K562 (cell line): ENCODE measurements around the gene WLS. TPM values are rescaled to one million over a fixed set of nuclear protein-coding genes. Genes with fewer than 3 reads are reported as not detected.

Experiments used
- ATAC-seq: fragments of 200-7000 bp; cut with Tn5 transposase; 3 replicates; pipeline ENCODE4 v1.9.1; 2020; ENCODE audit warnings: moderate library complexity
- BruUV-seq: library from RNA; stranded (reverse); fragments of 400-500 nt; replicated peaks from 2 replicates; lab custom pipeline; 2021; lab: Mats Ljungman, UMichigan
- CTCF ChIA-PET: fragments of 300-600 bp; formaldehyde crosslinking; extraction: SDS; loops from one replicate; lab custom pipeline; 2021; ENCODE audit warnings: low intra/inter-chr PET ratio; lab: Yijun Ruan, JAX
- POLR2A ChIA-PET: fragments of 300-600, 350-650 bp; sonication (Branson Sonifier 250); formaldehyde crosslinking; extraction: SDS; loops from one replicate; lab custom pipeline; 2021; ENCODE audit warnings: antibody characterized with exemption, inconsistent platforms; lab: Yijun Ruan, JAX
- DNase-seq, 4 experiments: peaks; one replicate each; pipeline versions ENCODE4 v3.0.0 to v3.0.0-alpha.2; 2011 to 2018; ENCODE audit warnings: low spot score in 3 of 4, mixed read lengths in 3 of 4; ENCODE audit errors: extremely low read depth in 1 of 4
- FAIRE-seq: peaks from 2 replicates; lab custom pipeline; 2011; peaks lifted over from hg19 to GRCh38; lab: Jason Lieb, UNC
- H2AFZ ChIP-seq: 2 replicates; pipeline ENCODE4 v1.6.0; 2011; ENCODE audit warnings: low read depth, low read length, control low read depth, inconsistent platforms
- H3K27ac ChIP-seq: fragments of 200-600 bp; 3 replicates; pipeline ENCODE4 v1.8.0; 2011; ENCODE audit warnings: low read depth, mild to moderate bottlenecking, control low read depth, inconsistent platforms, low read length, moderate library complexity, mixed read lengths; ENCODE audit errors: extremely low read depth
- H3K27me3 ChIP-seq, 2 experiments: fragments of 300-600 bp in 1 of 2; 2 replicates in 1 of 2; 3 replicates in 1 of 2; pipeline versions ENCODE4 v1.6.0 to v1.8.0; 2011; ENCODE audit warnings: inconsistent platforms in 2 of 2, low read length in 2 of 2, mild to moderate bottlenecking in 1 of 2, mixed read lengths in 1 of 2, moderate library complexity in 1 of 2; ENCODE audit not compliant: control insufficient read depth in 2 of 2, insufficient read depth in 2 of 2
- H3K36me3 ChIP-seq: fragments of 300-600 bp; 3 replicates; pipeline ENCODE4 v1.8.0; 2011; ENCODE audit warnings: mild to moderate bottlenecking, low read length, inconsistent platforms; ENCODE audit not compliant: control insufficient read depth, insufficient read depth
- H3K4me1 ChIP-seq, 2 experiments: fragments of 200-600 bp in 1 of 2; replicated peaks in 1 of 2; 2 replicates in 1 of 2; 3 replicates in 1 of 2; pipeline versions ENCODE4 v1.5.1 to v1.8.0; 2011; ENCODE audit warnings: inconsistent platforms in 2 of 2, low read length in 2 of 2, mild to moderate bottlenecking in 1 of 2, mixed read lengths in 1 of 2, moderate library complexity in 1 of 2; ENCODE audit not compliant: control insufficient read depth in 2 of 2, insufficient read depth in 2 of 2
- H3K4me2 ChIP-seq: 2 replicates; pipeline ENCODE4 v1.6.1; 2011; ENCODE audit warnings: low read length, control low read depth, inconsistent platforms, mixed read lengths; ENCODE audit not compliant: insufficient read depth
- H3K4me3 ChIP-seq: fragments of 200-600 bp; sonication (generic), shearing (Covaris generic); 2 replicates; pipeline ENCODE4 v1.5.1; 2016; ENCODE audit warnings: control low read depth, inconsistent platforms
- H3K79me2 ChIP-seq: fragments of 200-600 bp; 3 replicates; pipeline ENCODE4 v1.8.0; 2011; ENCODE audit warnings: low read length, inconsistent platforms; ENCODE audit not compliant: control insufficient read depth, insufficient read depth
- H3K9ac ChIP-seq, 2 experiments: 2 replicates each; pipeline versions ENCODE4 v1.6.0 to v1.6.1; 2011; ENCODE audit warnings: low read depth in 2 of 2, low read length in 2 of 2, control low read depth in 1 of 2, inconsistent platforms in 1 of 2, mild to moderate bottlenecking in 1 of 2, mixed read lengths in 1 of 2; ENCODE audit not compliant: insufficient read depth in 1 of 2
- H3K9me1 ChIP-seq: one replicate; pipeline ENCODE4 v1.6.0; 2011; ENCODE audit warnings: inconsistent platforms, mild to moderate bottlenecking, low read length, moderate library complexity; ENCODE audit not compliant: control insufficient read depth, insufficient read depth
- H3K9me3 ChIP-seq: replicated peaks from 2 replicates; pipeline ENCODE4 v1.5.1; 2011; ENCODE audit warnings: low read depth, low read length, inconsistent platforms; ENCODE audit not compliant: control insufficient read depth, insufficient read depth
- H4K20me1 ChIP-seq: replicated peaks from 2 replicates; pipeline ENCODE4 v1.6.1; 2011; ENCODE audit warnings: low read length, inconsistent platforms, mixed read lengths; ENCODE audit not compliant: control insufficient read depth, insufficient read depth
- COPS2 ChIP-seq: fragments of 450-650 bp; conservative IDR thresholded peaks from 2 replicates; pipeline ENCODE4 v1.6.1; 2016; ENCODE audit warnings: mild to moderate bottlenecking, moderate library complexity
- FOXA3 ChIP-seq, 2 experiments: fragments of 450-650 bp in 1 of 2; sonication (generic) in 1 of 2; formaldehyde crosslinking; IDR thresholded peaks in 1 of 2; conservative IDR thresholded peaks in 1 of 2; 2 replicates each; pipeline versions ENCODE4 v1.4.0 to v1.8.0; 2020 to 2022; ENCODE audit warnings: mild to moderate bottlenecking in 2 of 2, missing genetic modification reagents in 1 of 2
- GABPB1 ChIP-seq: sonication (generic); formaldehyde crosslinking; IDR thresholded peaks from 2 replicates; pipeline ENCODE4 v1.8.0; 2022; ENCODE audit warnings: mild to moderate bottlenecking, missing genetic modification reagents
- HNRNPH1 ChIP-seq: fragments of 200-400 bp; formaldehyde crosslinking; optimal IDR thresholded peaks from 2 replicates; pipeline ENCODE3; 2017; ENCODE audit warnings: low read depth, mild to moderate bottlenecking, low read length, moderate library complexity
- IRF2 ChIP-seq: sonication (generic); formaldehyde crosslinking; IDR thresholded peaks from 2 replicates; pipeline ENCODE4 v1.8.1; 2022; ENCODE audit warnings: mild to moderate bottlenecking, missing genetic modification reagents
- MYNN ChIP-seq, 2 experiments: sonication (generic); formaldehyde crosslinking in 1 of 2; IDR thresholded peaks; 2 replicates each; pipeline versions ENCODE4 v1.5.0 to v1.6.1; 2016 to 2020; ENCODE audit warnings: antibody characterized with exemption in 1 of 2, missing genetic modification reagents in 1 of 2
- NELFE ChIP-seq: IDR thresholded peaks from 2 replicates; pipeline ENCODE4 v1.6.1; 2011; ENCODE audit warnings: mild to moderate bottlenecking; ENCODE audit not compliant: insufficient read depth, insufficient read length
- PCBP2 ChIP-seq: fragments of 200-400 bp; formaldehyde crosslinking; IDR thresholded peaks from 2 replicates; pipeline ENCODE4 v1.6.1; 2018; ENCODE audit warnings: low read length, low read depth, mild to moderate bottlenecking, moderate library complexity; ENCODE audit not compliant: poor library complexity, severe bottlenecking
- POLR3G ChIP-seq: IDR thresholded peaks from 2 replicates; pipeline ENCODE4 v1.6.1; 2011; ENCODE audit not compliant: insufficient read length, insufficient replicate concordance; ENCODE audit errors: extremely low read depth
- PRDM10 ChIP-seq: fragments of 450-650 bp; IDR thresholded peaks from 2 replicates; pipeline ENCODE4 v1.6.1; 2018; ENCODE audit not compliant: partially characterized antibody
- PTBP1 ChIP-seq: fragments of 200-400 bp; formaldehyde crosslinking; IDR thresholded peaks from 2 replicates; pipeline ENCODE4 v1.6.1; 2017; ENCODE audit warnings: low read depth, low read length
- SP2 ChIP-seq: IDR thresholded peaks from 2 replicates; pipeline ENCODE4 v1.6.1; 2011; ENCODE audit warnings: mild to moderate bottlenecking, low read depth, low read length, moderate library complexity; ENCODE audit not compliant: poor library complexity, severe bottlenecking; ENCODE audit errors: extremely low read depth
- XRCC4 ChIP-seq: IDR thresholded peaks from one replicate; pipeline ENCODE4 v1.6.1; 2011; ENCODE audit not compliant: insufficient read depth, insufficient read length; ENCODE audit errors: extremely low read depth
- ZBTB8A ChIP-seq: fragments of 450-650 bp; IDR thresholded peaks from 2 replicates; pipeline ENCODE4 v1.6.1; 2018; ENCODE audit warnings: mild to moderate bottlenecking, moderate library complexity; ENCODE audit not compliant: partially characterized antibody
- ZNF23 ChIP-seq: fragments of 250-450 bp; sonication (Bioruptor Pico); IDR thresholded peaks from 2 replicates; pipeline ENCODE4 v1.4.0; 2020; ENCODE audit warnings: mild to moderate bottlenecking
- WGBS: fragments of 100-300 bp; shearing (Covaris generic); methylation state at CpG from one replicate; pipeline ENCODE4 v1.1.6; 2016; ENCODE audit warnings: low coverage, mixed read lengths; ENCODE audit not compliant: insufficient coverage; ENCODE audit errors: missing lambda C conversion rate; 5-methylcytosine and 5-hydroxymethylcytosine counted together
- in situ Hi-C: fragments of 300-500 bp; cut with MboI; formaldehyde crosslinking; loops from 4 replicates; pipeline ENCODE4 v1.15.0; 2018; ENCODE audit warnings: inconsistent platforms, mixed read lengths
- intact Hi-C: fragments of 100-400 bp; cut with micrococcal nuclease; formaldehyde crosslinking; loops from 2 replicates; pipeline ENCODE4 v1.14.2; 2022
- polyA plus RNA-seq, 8 experiments: library from polyadenylated mRNA; depleted of rRNA in 4 of 8; stranded (reverse) in 5 of 8; unstranded in 3 of 8; fragments of >200 nt; fragmentation: Nextera tagmentation in 2 of 8; fragmentation: Illumina TruSeq in 1 of 8; extraction: Ambion mirVana in 2 of 8; extraction: Trizol in 1 of 8; gene quantifications; 2 replicates each; pipeline versions ENCODE4 v1.2.1 to v1.2.3, GENCODE V29; 2011 to 2014; ENCODE audit warnings: inconsistent platforms in 1 of 8, missing spikeins in 1 of 8
- total RNA-seq, 7 experiments: library from RNA; depleted of rRNA in 6 of 7; stranded (reverse); fragments of >200 nt in 6 of 7; fragmentation: Illumina TruSeq in 2 of 7; extraction: Trizol in 2 of 7; gene quantifications; 2 replicates each; pipeline versions ENCODE4 v1.2.1 to v1.2.3, GENCODE V29; 2011 to 2021; ENCODE audit warnings: low replicate concordance in 1 of 7

The WLS gene
- total and polyA plus RNA-seq, 9 of the 15 experiments (the other 6 are each of a cell fraction or from before 2014, with no cell fraction given), result 0.47 TPM; not detected in 8

DNA sequence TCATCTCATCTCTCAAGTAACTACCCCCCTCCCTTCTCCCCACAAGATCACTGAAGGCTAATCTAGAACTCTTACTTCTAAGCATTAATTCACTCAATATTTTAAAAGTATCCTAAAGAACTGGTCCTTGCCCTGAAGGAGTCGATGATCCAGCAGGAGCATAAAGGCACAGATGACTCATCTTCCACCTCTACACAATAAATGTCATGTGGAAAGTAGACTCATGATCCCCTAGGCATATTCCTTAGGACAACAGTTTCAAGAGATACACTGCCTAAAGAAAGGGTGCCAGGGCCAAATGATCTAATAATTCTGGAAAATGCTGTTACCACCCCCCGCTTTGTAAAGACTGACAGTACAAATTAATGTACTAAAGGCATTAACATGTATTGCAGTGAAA is 96.1 kb downstream of the WLS start:
- no peak for FAIRE-seq
- POLR2A ChIA-PET, result no interaction called here
- H3K9me1 ChIP-seq, result no peaks in the 10 kb centered on the region

GRCh38 chr1:68132426-68133130 is 99.7 kb downstream of the WLS start:
- DNase-seq, result no peak
- no peak for ATAC-seq
- BruUV-seq, result no TSS peak
- no peaks in the 10 kb centered on the region for H3K36me3 ChIP-seq
- H3K4me2 ChIP-seq, result no peak overlapping the region
- no peak overlapping the region for H2AFZ ChIP-seq
- H3K9me3 ChIP-seq, result no peaks in the 10 kb centered on the region
- in situ Hi-C loops (no loop called here), intact Hi-C loops (no loop called here)
- FAIRE-seq, result no peak
- CTCF ChIA-PET, result no interaction called here
- H3K27me3 ChIP-seq, result peaks cover 0 to 16% of the 10 kb centered on the region in 2 experiments; a peak in 2 of 5 replicates
- no peak overlapping the region for H3K9ac ChIP-seq
- no peaks in the 10 kb centered on the region for H3K79me2 ChIP-seq
- H3K9me1 ChIP-seq, result no peaks in the 10 kb centered on the region
- no peak overlapping the region for H3K4me3 ChIP-seq
- POLR2A ChIA-PET, result interaction anchor here (1.5 kb wide), 1 partner anchor 9 kb away, joined by 4 read pairs; no protein-coding TSS in a partner anchor
- H3K27ac ChIP-seq, result no peak overlapping the region
- under 1% methylated on average over 8 of the region's 8 CpGs for WGBS
- no peaks in the 10 kb centered on the region for H4K20me1 ChIP-seq
- no peaks in the 10 kb centered on the region; a peak in 1 of 5 replicates for H3K4me1 ChIP-seq
- TF ChIP-seq POLR3G (no peak), PRDM10 (no peak), PTBP1 (no peak), IRF2 (CRISPR knock-in tag) (no peak), PCBP2 (no peak), NELFE (no peak), ZNF23 (no peak), GABPB1 (no peak), HNRNPH1 (no peak)

More for the DNA sequence above, 96.1 kb downstream of the WLS start:
- no peaks in the 10 kb centered on the region for H3K36me3 ChIP-seq
- CTCF ChIA-PET, result no interaction called here
- H3K27ac ChIP-seq, result no peak overlapping the region
- peaks cover 0 to 11% of the 10 kb centered on the region in 2 experiments; a peak in 2 of 5 replicates for H3K27me3 ChIP-seq
- H3K9ac ChIP-seq, result no peak overlapping the region
- 0% methylated on average over 2 of the region's 2 CpGs for WGBS
- H2AFZ ChIP-seq, result no peak overlapping the region
- intact Hi-C loops (no loop called here), in situ Hi-C loops (no loop called here)
- no peak for DNase-seq
- no peaks in the 10 kb centered on the region for H4K20me1 ChIP-seq
- no peaks in the 10 kb centered on the region for H3K4me1 ChIP-seq
- H3K4me3 ChIP-seq, result no peak overlapping the region
- no peaks in the 10 kb centered on the region for H3K79me2 ChIP-seq
- BruUV-seq, result no TSS peak
- no peak for ATAC-seq
- H3K9me3 ChIP-seq, result no peaks in the 10 kb centered on the region
- H3K4me2 ChIP-seq, result no peak overlapping the region
- TF ChIP-seq SP2, result no peak
- TF ChIP-seq XRCC4, result no peak
- TF ChIP-seq COPS2, result no peak
- TF ChIP-seq ZBTB8A, result no peak
- TF ChIP-seq MYNN (IDR thresholded peaks at IDR 0.05), result no peak
- TF ChIP-seq MYNN (CRISPR knock-in tag; IDR thresholded peaks at IDR 0.05), result no peak
- TF ChIP-seq FOXA3 (CRISPR knock-in tag; conservative IDR thresholded peaks at IDR 0.05 in 1 of 2, IDR thresholded peaks at IDR 0.05 in 1 of 2), result no peak
